B cell (primary cell): Measurements from ENCODE around the gene DHDDS. TPM values are rescaled to one million over a fixed set of nuclear protein-coding genes. Genes with fewer than 3 reads are reported as not detected.

Experiments used
- ATAC-seq: fragments of 200-7000 bp; cut with Tn5 transposase; one replicate; pipeline ENCODE4 v1.10.0; 2021; ENCODE audit warnings: low read depth, mild to moderate bottlenecking, moderate number of reproducible peaks, moderate library complexity
- CTCF ChIA-PET: fragments of 350-600 bp; sonication (Branson Sonifier 250); formaldehyde crosslinking; loops from one replicate; lab custom pipeline; 2021; ENCODE audit warnings: antibody characterized with exemption, inconsistent platforms; lab: Charles Lee
- POLR2A ChIA-PET: fragments of 350-600 bp; sonication (Branson Sonifier 250); formaldehyde crosslinking; loops from one replicate; lab custom pipeline; 2021; ENCODE audit warnings: antibody characterized with exemption; lab: Charles Lee
- DNase-seq: peaks from one replicate; pipeline ENCODE4 v3.0.0; 2013
- H2AFZ ChIP-seq: 2 replicates; pipeline ENCODE4 v1.6.1; 2012; ENCODE audit warnings: mild to moderate bottlenecking, low read depth, low read length; ENCODE audit not compliant: insufficient read depth, poor library complexity, severe bottlenecking
- H3K27ac ChIP-seq, 2 donors: 1 replicate in 1 of 2; 2 replicates in 1 of 2; pipeline ENCODE4 v1.5.1; 2012 to 2013; ENCODE audit warnings: low read length in 2 of 2, mild to moderate bottlenecking in 2 of 2, moderate library complexity in 1 of 2
- H3K27me3 ChIP-seq, 4 experiments: fragments of 200-600 bp in 1 of 4; sonication (generic) in 1 of 4; replicated peaks in 1 of 4; 1 replicate in 2 of 4; 2 replicates in 2 of 4; pipeline versions ENCODE4 v1.6.1 to v1.7.0; 2013 to 2016; ENCODE audit warnings: low read length in 3 of 4, mild to moderate bottlenecking in 2 of 4, mixed read lengths in 1 of 4, moderate library complexity in 1 of 4; ENCODE audit not compliant: insufficient read depth in 4 of 4, control insufficient read depth in 3 of 4; ENCODE audit errors: control extremely low read depth in 1 of 4
- H3K36me3 ChIP-seq, 2 experiments: replicated peaks in 1 of 2; 1 replicate in 1 of 2; 2 replicates in 1 of 2; pipeline versions ENCODE4 v1.6.1 to v1.7.1; 2013; ENCODE audit warnings: low read length in 1 of 2; ENCODE audit not compliant: insufficient read depth in 2 of 2, control insufficient read depth in 1 of 2; ENCODE audit errors: control extremely low read depth in 1 of 2, extremely low read depth in 1 of 2
- H3K4me1 ChIP-seq, 2 donors: fragments of 200-600 bp in 1 of 2; sonication (generic) in 1 of 2; 1 replicate in 1 of 2; 2 replicates in 1 of 2; pipeline versions ENCODE4 v1.5.1 to v1.6.1; 2013 to 2017; ENCODE audit warnings: low read length in 2 of 2; ENCODE audit not compliant: control insufficient read depth in 2 of 2, insufficient read depth in 2 of 2
- H3K4me2 ChIP-seq: replicated peaks from 2 replicates; pipeline ENCODE3; 2012; ENCODE audit warnings: mild to moderate bottlenecking, low read depth, low read length; ENCODE audit not compliant: poor library complexity, severe bottlenecking
- H3K4me3 ChIP-seq, 5 experiments: fragments of 200-600 bp in 1 of 5; sonication (generic) in 1 of 5; 1 replicate in 3 of 5; 2 replicates in 2 of 5; pipeline versions ENCODE4 v1.5.1 to v1.7.0; 2011 to 2016; ENCODE audit warnings: low read length in 4 of 5, mild to moderate bottlenecking in 4 of 5, low read depth in 2 of 5, control low read depth in 1 of 5, moderate library complexity in 1 of 5; ENCODE audit not compliant: insufficient read depth in 1 of 5; ENCODE audit errors: control extremely low read depth in 1 of 5, extremely low read depth in 1 of 5
- H3K79me2 ChIP-seq: fragments of 200-600 bp; sonication (generic); one replicate; pipeline ENCODE4 v1.6.0; 2016; ENCODE audit warnings: low read length; ENCODE audit not compliant: control insufficient read depth, insufficient read depth
- H3K9ac ChIP-seq: fragments of 200-600 bp; sonication (generic); 2 replicates; pipeline ENCODE4 v1.6.1; 2017; ENCODE audit warnings: mild to moderate bottlenecking, low read length, moderate library complexity
- H3K9me3 ChIP-seq, 3 donors: one replicate each; pipeline versions ENCODE4 v1.6.1 to v1.7.1; 2013; ENCODE audit warnings: low read length in 2 of 3; ENCODE audit not compliant: control insufficient read depth in 2 of 3, insufficient read depth in 1 of 3; ENCODE audit errors: control extremely low read depth in 1 of 3
- H4K20me1 ChIP-seq: 2 replicates; pipeline ENCODE4 v1.6.0; 2012; ENCODE audit warnings: mild to moderate bottlenecking, low read length; ENCODE audit not compliant: insufficient read depth, control insufficient read depth, poor library complexity, severe bottlenecking
- H3K27ac Mint-ChIP-seq: one replicate; pipeline ENCODE4 v1.8.0; 2021; ENCODE audit warnings: mixed read lengths
- H3K27me3 Mint-ChIP-seq: one replicate; pipeline ENCODE4 v1.8.0; 2021; ENCODE audit warnings: mixed read lengths
- H3K4me1 Mint-ChIP-seq: one replicate; pipeline ENCODE4 v1.8.0; 2021; ENCODE audit warnings: mixed read lengths
- H3K4me3 Mint-ChIP-seq: one replicate; pipeline ENCODE4 v1.8.0; 2021; ENCODE audit warnings: mixed read lengths
- H3K9me3 Mint-ChIP-seq: one replicate; pipeline ENCODE4 v1.8.0; 2022; ENCODE audit warnings: mixed read lengths; ENCODE audit not compliant: insufficient read depth
- EZH2 ChIP-seq: IDR thresholded peaks from 2 replicates; pipeline ENCODE4 v1.6.1; 2012; ENCODE audit warnings: borderline replicate concordance, low read depth, mild to moderate bottlenecking, moderate library complexity, low read length; ENCODE audit not compliant: insufficient read depth, poor library complexity, severe bottlenecking
- WGBS: methylation state at CpG from one replicate; pipeline ENCODE4 v1.1.5; 2013; ENCODE audit warnings: missing lambda C conversion rate; ENCODE audit not compliant: insufficient coverage; 5-methylcytosine and 5-hydroxymethylcytosine counted together
- intact Hi-C: fragments of 100-400 bp; cut with micrococcal nuclease; formaldehyde crosslinking; loops from one replicate; pipeline ENCODE4 v1.10.0; 2022
- polyA plus RNA-seq: library from polyadenylated mRNA; depleted of rRNA; stranded (reverse); fragments of >200 nt; gene quantifications from 2 replicates; pipeline ENCODE4 v1.2.3, GENCODE V29; 2012
- total RNA-seq, 2 donors: library from RNA; stranded (reverse); fragments of 120-200 nt in 1 of 2; gene quantifications; 1 replicate in 1 of 2; 2 replicates in 1 of 2; pipeline versions ENCODE4 v1.2.3 to v1.2.4, GENCODE V29; 2013 to 2022
- TF ChIP-seq, protein P1 (sequence below): fragments of 200-600 bp; IDR thresholded peaks from one replicate; pipeline ENCODE4 v1.8.0; 2022; ENCODE audit warnings: antibody characterized with exemption, mild to moderate bottlenecking

DHDDS gene
- total and polyA plus RNA-seq, 2 donors (not counting 1 experiment from before 2014, with no cell fraction given): 20.4 to 54.2 TPM

DNA sequence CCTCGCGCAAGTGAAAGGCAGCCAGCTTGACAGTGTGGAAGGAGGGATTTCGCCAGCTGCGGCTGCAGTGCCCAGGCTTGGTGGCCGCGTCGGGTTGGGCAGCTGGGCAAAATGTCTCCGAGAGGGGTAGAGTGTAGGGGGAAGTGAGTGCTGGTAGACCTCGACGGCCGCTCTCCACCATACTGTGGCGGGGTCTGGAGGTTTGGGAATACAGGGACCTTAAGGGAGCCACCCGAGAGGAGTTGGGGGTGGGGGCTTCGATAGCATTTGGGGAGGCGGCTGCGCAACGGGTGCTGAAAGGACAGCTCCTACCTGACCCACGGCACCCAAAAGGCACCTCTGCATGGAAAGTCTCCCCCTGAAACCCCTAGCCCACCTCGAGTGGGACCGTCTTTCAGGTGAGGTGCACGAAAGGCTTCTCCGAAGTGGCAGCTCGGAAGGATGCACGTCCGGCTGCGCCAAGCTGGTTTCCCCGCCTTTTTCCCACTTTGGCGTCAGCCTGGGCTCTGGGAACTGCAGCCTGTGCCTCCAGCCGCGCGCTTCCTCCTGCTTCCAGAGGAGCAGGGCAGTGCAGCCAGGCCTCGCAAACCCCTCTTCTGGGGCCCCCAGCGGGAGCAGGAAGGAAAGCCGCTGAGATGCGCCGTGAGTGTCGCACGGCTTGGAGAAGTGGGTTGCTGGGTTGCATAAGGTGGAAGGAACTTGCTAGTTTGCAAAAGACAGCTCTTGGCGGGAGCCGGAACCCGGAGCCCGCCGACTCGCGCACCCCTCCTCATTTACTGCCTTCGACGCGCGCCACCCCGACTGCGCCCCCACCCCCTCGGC lies 39.6 kb downstream of the DHDDS start:
- Histone ChIP-seq H3K9ac (peak overlapping the region; percentile 98), H3K9me3 (no peaks in the 10 kb centered on the region), H2AFZ (peak overlapping the region; percentile 43), H4K20me1 (peaks cover 62% of the 10 kb centered on the region), H3K4me3 (peak overlapping the region; percentile 60 to 91 (median 80)), H3K27me3 (no peaks in the 10 kb centered on the region), H3K79me2 (peaks cover 20% of the 10 kb centered on the region), H3K27ac (no peak overlapping the region), H3K4me1 (peaks cover 35% of the 10 kb centered on the region in 2 donors), H3K4me2 (peak overlapping the region; percentile 96), H3K36me3 (peaks cover 4 to 42% of the 10 kb centered on the region in 2 experiments)
- intact Hi-C loops: loop anchor here (1.0 to 10.0 kb wide), 9 partner anchors 39 to 433 kb away; partner anchors contain the start of genes CD52, DHDDS, GPATCH3 and PDIK1L
- Mint-ChIP-seq H3K27ac (peak overlapping the region; percentile 98), H3K4me3 (peak overlapping the region; percentile 93), H3K27me3 (no peaks in the 10 kb centered on the region), H3K4me1 (peaks cover 47% of the 10 kb centered on the region), H3K9me3 (no peaks in the 10 kb centered on the region)
- CTCF ChIA-PET: interaction anchor here (0.7 to 3.8 kb wide), 10 partner anchors 8 to 318 kb away, joined by 3 to 23 read pairs (median 6); partner anchors contain the start of gene DHDDS
- peak; percentile 10 for ATAC-seq
- POLR2A ChIA-PET: interaction anchor here (0.7 to 2.8 kb wide), 8 partner anchors 12 to 238 kb away, joined by 3 to 39 read pairs (median 4); partner anchors contain the start of genes CEP85 and DHDDS
- DNase-seq: no peak
- WGBS: under 1% methylated on average over 45 of the region's 52 CpGs
- TF ChIP-seq, protein P1, sequence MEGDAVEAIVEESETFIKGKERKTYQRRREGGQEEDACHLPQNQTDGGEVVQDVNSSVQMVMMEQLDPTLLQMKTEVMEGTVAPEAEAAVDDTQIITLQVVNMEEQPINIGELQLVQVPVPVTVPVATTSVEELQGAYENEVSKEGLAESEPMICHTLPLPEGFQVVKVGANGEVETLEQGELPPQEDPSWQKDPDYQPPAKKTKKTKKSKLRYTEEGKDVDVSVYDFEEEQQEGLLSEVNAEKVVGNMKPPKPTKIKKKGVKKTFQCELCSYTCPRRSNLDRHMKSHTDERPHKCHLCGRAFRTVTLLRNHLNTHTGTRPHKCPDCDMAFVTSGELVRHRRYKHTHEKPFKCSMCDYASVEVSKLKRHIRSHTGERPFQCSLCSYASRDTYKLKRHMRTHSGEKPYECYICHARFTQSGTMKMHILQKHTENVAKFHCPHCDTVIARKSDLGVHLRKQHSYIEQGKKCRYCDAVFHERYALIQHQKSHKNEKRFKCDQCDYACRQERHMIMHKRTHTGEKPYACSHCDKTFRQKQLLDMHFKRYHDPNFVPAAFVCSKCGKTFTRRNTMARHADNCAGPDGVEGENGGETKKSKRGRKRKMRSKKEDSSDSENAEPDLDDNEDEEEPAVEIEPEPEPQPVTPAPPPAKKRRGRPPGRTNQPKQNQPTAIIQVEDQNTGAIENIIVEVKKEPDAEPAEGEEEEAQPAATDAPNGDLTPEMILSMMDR: no peak
- no peak for TF ChIP-seq EZH2
